Measurements from ENCODE around the gene CGB3. TPM values are rescaled to one million over a fixed set of nuclear protein-coding genes. Genes with fewer than 3 reads are reported as not detected.

Gene CGB3
- polyA plus RNA-seq, 1 donor (not counting 4 experiments of a cell fraction or from before 2014, with no cell fraction given) = not detected

DNA sequence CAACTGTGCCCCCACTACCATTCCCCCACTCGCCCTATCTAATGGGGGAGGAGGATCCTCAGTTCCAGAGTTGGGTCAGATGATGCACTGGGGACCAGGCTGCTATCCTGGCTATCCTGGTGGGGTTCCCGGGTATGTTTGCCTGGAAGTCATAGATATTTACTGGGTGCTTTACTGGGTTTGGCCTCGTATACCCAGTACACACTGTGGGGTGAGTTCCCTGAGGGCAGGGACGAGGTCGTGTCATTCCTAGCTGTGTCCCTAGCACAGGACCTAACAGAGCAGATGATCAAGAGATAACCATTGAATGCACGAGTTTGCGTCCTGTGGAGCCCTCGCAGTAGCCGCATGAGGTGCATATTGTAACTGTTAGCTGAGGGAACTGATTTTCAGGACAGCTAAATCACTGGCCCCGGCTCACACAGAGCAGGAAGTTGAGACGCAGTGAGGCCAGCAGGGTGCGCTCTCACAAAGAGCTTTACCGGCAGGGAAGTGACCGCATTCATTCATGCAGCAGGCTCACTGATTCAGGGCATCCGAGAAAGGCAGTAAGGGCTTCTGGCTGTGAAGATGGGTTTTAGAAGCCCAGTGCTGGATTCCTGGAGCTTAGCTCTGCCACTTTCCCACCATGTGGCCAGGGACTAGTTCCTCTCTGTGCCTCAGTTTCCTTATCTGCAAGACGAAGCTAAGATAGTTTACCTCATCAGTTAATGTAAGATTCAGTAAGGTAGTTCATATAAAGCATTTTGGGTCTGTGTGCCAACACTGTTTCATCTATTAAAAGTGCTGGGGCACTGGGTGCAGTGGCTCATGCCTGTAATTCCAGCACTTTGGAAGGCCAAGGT is 24.4 kb downstream of the CGB3 start:
- no peak overlapping the region for H3K27ac ChIP-seq (ENCODE audit: control insufficient read depth, insufficient read depth, low read length)
- FAIRE-seq = peak; percentile 51
- dilution Hi-C loops (cut with MboI; ENCODE audit: extremely low pct_ligation_motif_present, low sequenced_read_pairs) = no loop called here

DNA sequence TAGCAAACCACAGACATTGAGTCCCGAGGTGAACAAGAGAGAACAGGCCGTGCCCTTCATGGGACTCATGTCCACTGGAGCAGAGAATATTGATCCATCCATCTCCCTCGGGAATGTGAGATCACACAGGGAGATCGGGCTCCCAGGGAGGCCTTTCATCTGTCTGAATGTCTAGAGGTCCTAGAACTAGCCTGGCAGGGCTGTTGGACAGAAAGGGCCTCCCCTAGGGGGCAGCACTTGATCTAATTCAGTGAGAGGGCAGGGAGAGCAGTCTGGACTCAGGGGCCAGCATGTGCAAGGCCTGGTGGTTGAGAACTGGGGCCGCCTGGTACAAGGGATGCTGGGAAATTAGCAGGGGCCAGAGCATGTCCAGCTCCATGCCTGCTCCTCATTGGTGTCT is 26.2 kb downstream of the CGB3 start:
- DNase-seq (ENCODE audit: low read depth, low spot score) = no peak

More for the DNA sequence above, 24.4 kb downstream of the CGB3 start:
- DNase-seq (ENCODE audit: low read depth, low spot score) = no peak
- Histone ChIP-seq H3K79me2 (ENCODE audit: control insufficient read depth, insufficient read depth, low read length) (peaks cover 36% of the 10 kb centered on the region), H3K9me3 (ENCODE audit: control insufficient read depth, low read depth, low read length) (no peaks in the 10 kb centered on the region), H2AFZ (ENCODE audit: control insufficient read depth, low read length) (no peak overlapping the region), H3K27me3 (ENCODE audit: control insufficient read depth, extremely low read depth, insufficient read depth, low read length) (no peaks in the 10 kb centered on the region), H3K36me3 (ENCODE audit: control insufficient read depth in 2 of 2, extremely low read depth in 1 of 2, insufficient read depth in 2 of 2, low read length in 2 of 2) (peaks cover 16 to 25% of the 10 kb centered on the region in 2 experiments), H3K4me3 (ENCODE audit: control insufficient read depth in 2 of 3, extremely low read depth in 1 of 3, insufficient read depth in 2 of 3, low read depth in 1 of 3, low read length in 3 of 3) (no peak overlapping the region), H4K20me1 (ENCODE audit: control insufficient read depth, extremely low read depth, insufficient read depth, low read length) (no peaks in the 10 kb centered on the region), H3K9me1 (ENCODE audit: control insufficient read depth, extremely low read depth, insufficient read depth, low read length) (peaks cover 3% of the 10 kb centered on the region), H3K4me1 (ENCODE audit: control insufficient read depth, extremely low read depth, insufficient read depth, low read length) (peaks cover 7% of the 10 kb centered on the region), H3K9ac (ENCODE audit: control insufficient read depth, extremely low read depth, insufficient read depth, low read length) (no peak overlapping the region), H3K4me2 (ENCODE audit: control insufficient read depth, extremely low read depth, insufficient read depth, low read depth, low read length) (no peak overlapping the region)
- TF ChIP-seq, protein P1, sequence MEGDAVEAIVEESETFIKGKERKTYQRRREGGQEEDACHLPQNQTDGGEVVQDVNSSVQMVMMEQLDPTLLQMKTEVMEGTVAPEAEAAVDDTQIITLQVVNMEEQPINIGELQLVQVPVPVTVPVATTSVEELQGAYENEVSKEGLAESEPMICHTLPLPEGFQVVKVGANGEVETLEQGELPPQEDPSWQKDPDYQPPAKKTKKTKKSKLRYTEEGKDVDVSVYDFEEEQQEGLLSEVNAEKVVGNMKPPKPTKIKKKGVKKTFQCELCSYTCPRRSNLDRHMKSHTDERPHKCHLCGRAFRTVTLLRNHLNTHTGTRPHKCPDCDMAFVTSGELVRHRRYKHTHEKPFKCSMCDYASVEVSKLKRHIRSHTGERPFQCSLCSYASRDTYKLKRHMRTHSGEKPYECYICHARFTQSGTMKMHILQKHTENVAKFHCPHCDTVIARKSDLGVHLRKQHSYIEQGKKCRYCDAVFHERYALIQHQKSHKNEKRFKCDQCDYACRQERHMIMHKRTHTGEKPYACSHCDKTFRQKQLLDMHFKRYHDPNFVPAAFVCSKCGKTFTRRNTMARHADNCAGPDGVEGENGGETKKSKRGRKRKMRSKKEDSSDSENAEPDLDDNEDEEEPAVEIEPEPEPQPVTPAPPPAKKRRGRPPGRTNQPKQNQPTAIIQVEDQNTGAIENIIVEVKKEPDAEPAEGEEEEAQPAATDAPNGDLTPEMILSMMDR (optimal IDR thresholded peaks at IDR 0.05 in 1 of 3, IDR thresholded peaks at IDR 0.05 in 1 of 3, conservative IDR thresholded peaks at IDR 0.05 in 1 of 3; ENCODE audit: extremely low read depth in 1 of 3, insufficient read depth in 2 of 3, low read length in 3 of 3) = peak; percentile 81 to 94 (median 88)
- TF ChIP-seq EZH2 (IDR thresholded peaks at IDR 0.05; ENCODE audit: low read length) = no peak

More for the DNA sequence above, 26.2 kb downstream of the CGB3 start:
- dilution Hi-C loops (cut with MboI; ENCODE audit: extremely low pct_ligation_motif_present, low sequenced_read_pairs) = no loop called here
- Histone ChIP-seq H3K9me3 (ENCODE audit: control insufficient read depth, low read depth, low read length) (no peaks in the 10 kb centered on the region), H3K9me1 (ENCODE audit: control insufficient read depth, extremely low read depth, insufficient read depth, low read length) (peaks cover 3% of the 10 kb centered on the region), H3K36me3 (ENCODE audit: control insufficient read depth in 2 of 2, extremely low read depth in 1 of 2, insufficient read depth in 2 of 2, low read length in 2 of 2) (peaks cover 6 to 16% of the 10 kb centered on the region in 2 experiments), H2AFZ (ENCODE audit: control insufficient read depth, low read length) (no peak overlapping the region), H3K27me3 (ENCODE audit: control insufficient read depth, extremely low read depth, insufficient read depth, low read length) (no peaks in the 10 kb centered on the region), H3K4me3 (ENCODE audit: control insufficient read depth in 2 of 3, extremely low read depth in 1 of 3, insufficient read depth in 2 of 3, low read depth in 1 of 3, low read length in 3 of 3) (no peak overlapping the region), H3K9ac (ENCODE audit: control insufficient read depth, extremely low read depth, insufficient read depth, low read length) (no peak overlapping the region), H3K4me1 (ENCODE audit: control insufficient read depth, extremely low read depth, insufficient read depth, low read length) (peaks cover 11% of the 10 kb centered on the region), H3K27ac (ENCODE audit: control insufficient read depth, insufficient read depth, low read length) (no peak overlapping the region), H3K4me2 (ENCODE audit: control insufficient read depth, extremely low read depth, insufficient read depth, low read depth, low read length) (no peak overlapping the region), H3K79me2 (ENCODE audit: control insufficient read depth, insufficient read depth, low read length) (peaks cover 47% of the 10 kb centered on the region), H4K20me1 (ENCODE audit: control insufficient read depth, extremely low read depth, insufficient read depth, low read length) (no peaks in the 10 kb centered on the region)
- TF ChIP-seq, protein P1 (optimal IDR thresholded peaks at IDR 0.05 in 1 of 3, IDR thresholded peaks at IDR 0.05 in 1 of 3, conservative IDR thresholded peaks at IDR 0.05 in 1 of 3; ENCODE audit: extremely low read depth in 1 of 3, insufficient read depth in 2 of 3, low read length in 3 of 3) = peak; percentile 60 to 72 (median 71)
- no peak for TF ChIP-seq EZH2 (IDR thresholded peaks at IDR 0.05; ENCODE audit: low read length)
- FAIRE-seq = no peak

Data from keratinocyte (primary cell).